Stimulated activated CD4-positive, alpha-beta T cell treated with anti-CD3 and anti-CD28 coated beads, Interleukin-1b, Interleukin-23, amount 100 ng/mL, for 48 hours (primary cell): ENCODE results near the gene SLC46A2.

ENCODE experiments used
- DNase-seq: peaks from one replicate; pipeline ENCODE4 v3.0.0-alpha.2; 2020

The SLC46A2 gene, protein sequence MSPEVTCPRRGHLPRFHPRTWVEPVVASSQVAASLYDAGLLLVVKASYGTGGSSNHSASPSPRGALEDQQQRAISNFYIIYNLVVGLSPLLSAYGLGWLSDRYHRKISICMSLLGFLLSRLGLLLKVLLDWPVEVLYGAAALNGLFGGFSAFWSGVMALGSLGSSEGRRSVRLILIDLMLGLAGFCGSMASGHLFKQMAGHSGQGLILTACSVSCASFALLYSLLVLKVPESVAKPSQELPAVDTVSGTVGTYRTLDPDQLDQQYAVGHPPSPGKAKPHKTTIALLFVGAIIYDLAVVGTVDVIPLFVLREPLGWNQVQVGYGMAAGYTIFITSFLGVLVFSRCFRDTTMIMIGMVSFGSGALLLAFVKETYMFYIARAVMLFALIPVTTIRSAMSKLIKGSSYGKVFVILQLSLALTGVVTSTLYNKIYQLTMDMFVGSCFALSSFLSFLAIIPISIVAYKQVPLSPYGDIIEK

DNA sequence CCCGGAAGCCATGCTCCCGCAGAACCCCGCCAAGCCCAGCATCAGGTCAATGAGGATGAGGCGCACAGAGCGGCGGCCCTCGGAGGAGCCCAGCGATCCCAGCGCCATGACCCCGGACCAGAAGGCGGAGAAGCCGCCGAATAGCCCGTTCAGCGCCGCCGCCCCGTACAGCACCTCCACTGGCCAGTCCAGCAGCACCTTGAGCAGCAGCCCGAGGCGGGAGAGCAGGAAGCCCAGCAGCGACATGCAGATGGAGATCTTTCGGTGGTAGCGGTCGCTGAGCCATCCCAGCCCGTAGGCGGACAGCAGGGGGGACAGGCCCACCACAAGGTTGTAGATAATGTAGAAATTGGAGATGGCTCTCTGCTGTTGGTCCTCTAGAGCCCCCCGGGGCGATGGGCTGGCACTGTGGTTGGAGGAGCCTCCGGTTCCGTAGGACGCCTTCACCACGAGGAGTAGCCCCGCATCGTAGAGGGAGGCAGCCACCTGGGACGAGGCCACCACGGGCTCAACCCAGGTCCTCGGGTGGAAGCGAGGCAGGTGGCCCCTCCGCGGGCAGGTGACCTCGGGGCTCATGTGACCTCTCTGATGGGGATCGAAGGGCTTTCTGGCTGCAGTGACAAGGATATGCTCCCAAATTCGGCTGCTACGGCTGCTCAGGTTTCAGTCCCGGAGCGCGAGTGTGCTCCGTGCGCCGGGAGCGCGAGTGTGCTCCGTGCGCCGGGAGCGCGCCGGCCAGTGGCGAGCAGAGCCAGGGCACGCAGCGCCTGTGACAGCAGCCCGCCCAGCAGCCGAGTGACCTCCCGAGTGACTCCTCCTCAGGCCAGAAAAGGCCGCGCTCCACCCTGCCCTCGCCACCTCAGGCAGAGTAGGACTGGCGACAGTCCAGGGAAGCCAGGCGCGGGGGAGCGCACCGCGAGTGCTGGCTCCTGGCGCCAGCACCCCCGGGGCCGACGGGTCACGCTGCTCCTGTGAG is at the start of gene SLC46A2:
Gene SLC46A2 (minus strand): TSS at position 771 of the 976 bp plus-strand sequence. CDS start 195 bp downstream, at position 576.
- no peak for DNase-seq

DNA sequence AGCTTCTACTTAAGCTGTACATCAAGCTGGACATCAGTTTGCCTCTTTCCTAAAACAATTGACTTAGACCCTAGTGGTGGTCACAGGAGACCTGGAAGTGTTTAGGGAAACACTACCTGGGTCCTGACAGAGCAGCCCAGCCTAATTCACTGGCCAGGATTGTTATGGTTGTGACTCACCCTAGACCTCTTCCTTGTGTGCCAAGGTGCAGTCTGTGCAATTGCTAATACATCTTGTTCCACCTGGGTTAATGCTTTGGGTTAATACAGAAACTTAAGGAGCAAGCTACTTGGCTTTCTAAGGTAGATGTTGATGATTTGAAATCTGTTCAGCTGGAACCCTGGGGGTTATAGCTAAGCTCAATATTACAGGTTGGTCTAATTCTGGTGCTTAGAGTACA is 48.7 kb upstream of the SLC46A2 start:
- DNase-seq, result no peak

DNA sequence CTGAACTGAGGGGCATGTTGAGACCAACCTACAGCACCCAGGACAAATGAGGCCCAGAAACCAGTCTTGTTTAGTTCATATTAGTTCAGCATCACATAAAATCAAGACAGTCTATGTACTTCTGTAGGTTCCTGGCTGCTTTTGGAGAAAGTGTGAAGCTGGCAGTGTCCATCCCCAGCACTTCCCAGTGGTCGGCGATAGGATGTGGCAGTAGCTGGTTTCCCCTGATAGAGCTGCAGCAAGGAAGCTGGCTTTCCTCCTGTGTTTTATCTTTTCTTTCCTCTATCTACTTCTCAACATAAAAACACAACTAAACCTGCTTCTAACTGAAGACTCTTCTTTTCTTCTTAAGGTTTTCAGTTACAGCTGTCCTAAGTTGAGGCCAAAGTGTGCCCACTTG is 43.0 kb upstream of the SLC46A2 start:
- no peak for DNase-seq

DNA sequence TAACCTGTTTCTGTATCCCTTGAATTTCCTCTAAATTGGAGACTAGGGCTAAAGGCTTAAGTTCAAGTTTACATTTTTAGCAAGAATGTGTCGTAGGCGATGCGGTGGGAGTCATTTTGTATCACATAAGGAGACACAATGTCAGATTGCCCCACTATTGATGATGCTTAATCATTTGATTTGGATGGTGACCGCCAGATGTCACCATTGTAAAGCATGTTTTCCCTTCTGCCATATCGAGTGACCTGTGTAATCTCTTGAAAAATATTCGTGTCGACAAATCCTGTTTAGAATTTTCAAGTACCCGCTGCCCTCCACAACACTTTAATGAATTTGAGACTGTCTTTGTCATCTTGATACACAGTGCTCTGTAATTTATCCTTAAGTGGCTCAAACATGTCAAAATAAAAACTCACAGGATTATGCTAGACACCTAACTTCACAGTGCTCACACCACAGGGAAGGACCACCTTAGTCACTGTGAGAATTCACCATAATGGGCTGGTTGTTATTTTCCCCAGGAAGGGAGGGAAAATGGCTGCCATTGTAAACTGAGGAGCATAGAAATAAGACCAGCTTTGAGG is 34.5 kb upstream of the SLC46A2 start:
- DNase-seq, result no peak

DNA sequence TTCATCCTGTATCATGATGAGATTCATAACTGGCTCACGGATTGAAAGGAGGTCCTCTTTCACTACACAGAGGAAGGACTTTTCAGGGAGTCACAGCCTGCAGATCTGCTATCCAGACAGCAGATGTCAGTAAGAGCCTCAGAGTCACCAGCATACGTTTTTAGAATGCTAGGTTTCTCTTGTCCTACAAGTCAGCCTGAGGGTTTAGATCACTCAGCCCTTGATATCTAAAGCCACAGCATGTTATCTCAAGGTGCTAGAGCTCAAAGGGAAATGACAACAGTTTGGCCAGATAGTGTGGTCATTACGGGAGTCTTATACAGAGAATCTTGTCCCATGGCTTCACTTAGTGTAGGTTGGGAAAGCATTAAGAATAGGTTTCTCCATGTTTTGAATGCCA is 30.9 kb upstream of the SLC46A2 start:
- DNase-seq, result no peak

DNA sequence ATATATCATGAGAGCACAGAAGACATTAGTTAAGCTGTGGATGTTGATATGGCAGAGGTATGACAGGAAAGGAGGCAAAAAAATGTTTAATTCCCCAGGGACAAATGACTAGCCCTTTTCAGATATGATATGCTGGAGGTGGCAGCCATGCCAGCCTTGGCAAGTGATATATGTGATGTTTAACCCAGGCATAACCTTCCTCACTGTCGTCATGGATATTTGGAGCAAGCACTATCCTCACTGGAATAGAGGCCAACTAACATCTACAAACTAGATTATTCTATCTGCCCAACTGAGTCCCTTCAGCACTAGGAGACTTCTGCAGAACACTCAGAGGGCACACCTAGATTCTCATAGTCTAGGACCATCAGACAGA is 27.3 kb upstream of the SLC46A2 start:
- no peak for DNase-seq

DNA sequence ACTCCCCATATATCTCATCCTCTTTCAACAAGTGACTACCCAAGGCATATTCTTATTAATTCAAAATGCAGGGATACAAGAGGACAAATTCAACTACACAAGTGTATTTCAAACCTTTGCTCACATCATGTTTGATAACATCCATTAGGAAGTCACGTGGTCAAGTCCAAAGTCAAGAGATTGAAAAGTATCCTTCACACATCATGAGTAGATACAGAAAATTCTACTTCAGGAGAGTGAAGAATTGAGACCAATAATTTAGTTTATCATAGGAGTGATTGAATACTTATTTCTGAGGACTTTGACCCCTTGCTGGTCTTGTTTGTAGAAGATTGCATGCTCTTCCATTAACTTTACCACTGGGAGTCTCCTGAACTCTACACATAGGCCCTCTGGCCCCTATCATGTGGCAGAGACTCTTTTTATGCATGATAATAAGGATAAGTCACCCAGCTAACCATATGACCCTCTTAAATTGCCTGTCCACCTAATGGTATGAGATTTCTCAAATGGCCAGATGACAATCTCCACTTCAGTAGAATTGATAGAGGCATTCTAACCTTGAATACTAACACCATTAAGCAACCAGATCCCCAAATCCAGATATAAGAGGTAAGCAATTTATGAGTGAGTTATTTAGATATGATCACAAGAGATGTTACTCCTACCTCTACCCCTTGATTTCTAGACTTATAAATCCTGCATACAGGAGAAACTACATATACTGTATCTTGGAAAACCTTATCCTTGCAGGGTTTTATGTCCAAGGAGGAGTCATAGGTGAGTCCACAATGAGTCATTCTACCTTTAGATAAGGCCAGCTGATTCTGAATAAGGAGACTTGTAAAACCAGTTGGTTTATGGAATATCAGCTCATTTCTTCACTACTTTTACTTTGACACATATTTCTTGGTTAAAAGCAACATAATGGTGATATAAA is 26.6 kb upstream of the SLC46A2 start:
- DNase-seq, result no peak

DNA sequence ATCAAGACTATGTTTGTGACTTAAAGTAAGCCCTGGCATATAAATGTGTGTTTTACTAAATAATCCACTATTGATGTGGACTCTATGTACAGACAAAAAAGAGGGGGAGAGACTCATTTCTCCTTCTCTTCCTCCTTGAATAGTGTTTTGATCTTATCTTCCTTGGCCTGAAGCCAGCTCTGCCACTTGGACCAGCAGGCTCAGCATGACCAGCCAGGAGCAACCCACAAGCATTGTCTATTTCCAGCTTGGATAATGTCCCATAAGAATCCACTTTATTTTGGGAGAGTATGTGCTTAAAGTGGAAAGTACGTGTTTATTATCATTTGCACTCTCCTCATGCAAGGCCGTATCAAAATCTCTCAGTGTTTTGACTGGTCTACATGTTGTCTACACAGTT is 23.8 kb upstream of the SLC46A2 start:
- no peak for DNase-seq

DNA sequence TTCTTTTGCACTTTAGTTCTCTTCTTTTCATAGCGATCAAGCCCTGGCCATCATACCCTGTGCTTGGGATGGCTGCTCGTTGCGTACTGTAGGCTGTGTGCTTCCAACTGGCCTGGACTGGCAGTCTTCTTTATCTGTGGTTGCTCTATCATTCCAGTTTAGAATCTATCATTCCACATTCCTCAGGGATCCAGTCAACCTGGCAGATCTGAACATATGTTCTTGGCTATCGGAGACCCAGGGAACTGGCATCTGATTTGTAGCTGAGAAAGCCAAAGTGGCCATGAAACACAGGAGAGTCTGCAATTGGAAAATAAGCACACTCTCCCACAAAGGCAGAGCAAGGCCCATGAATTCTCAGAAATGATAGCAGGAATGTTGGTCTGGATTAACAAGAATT is 22.6 kb upstream of the SLC46A2 start:
- no peak for DNase-seq

DNA sequence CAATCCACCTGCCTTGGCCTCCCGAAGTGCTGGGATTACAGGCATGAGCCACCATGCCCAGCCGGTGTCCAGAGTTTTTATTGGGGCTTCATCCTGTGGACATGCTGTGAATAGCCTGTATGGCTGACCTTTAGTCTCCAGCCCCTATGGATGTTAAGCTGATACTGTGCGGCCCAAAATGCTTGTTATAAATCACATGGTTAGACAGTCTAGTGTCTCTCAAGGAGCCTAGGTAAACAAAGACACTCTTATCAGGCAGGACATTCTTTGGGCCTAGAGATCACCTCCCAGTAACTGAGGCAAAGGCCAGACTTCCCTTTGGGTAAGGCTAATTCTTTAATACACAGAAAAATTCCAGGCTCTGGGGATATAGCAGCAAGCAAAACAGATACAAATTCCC is 22.0 kb upstream of the SLC46A2 start:
- DNase-seq, result no peak

DNA sequence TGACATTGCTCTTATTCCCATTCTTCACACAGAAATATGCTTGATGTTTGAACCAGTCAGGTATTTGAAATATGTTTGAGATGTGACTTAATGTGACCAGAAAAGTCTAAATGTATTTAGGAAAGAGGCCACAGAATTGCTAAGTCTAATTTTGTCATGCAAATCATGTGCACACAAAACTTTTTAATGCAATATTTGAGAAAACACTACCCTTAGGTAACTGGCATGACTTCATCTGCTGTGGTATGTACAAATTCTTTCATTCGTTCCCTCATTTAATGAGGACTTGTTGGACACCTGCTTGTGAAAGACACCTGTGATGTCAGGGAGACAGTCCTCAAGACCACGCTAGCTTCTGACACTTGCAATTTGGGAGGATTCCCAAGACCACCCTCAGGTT is 21.1 kb upstream of the SLC46A2 start:
- no peak for DNase-seq

DNA sequence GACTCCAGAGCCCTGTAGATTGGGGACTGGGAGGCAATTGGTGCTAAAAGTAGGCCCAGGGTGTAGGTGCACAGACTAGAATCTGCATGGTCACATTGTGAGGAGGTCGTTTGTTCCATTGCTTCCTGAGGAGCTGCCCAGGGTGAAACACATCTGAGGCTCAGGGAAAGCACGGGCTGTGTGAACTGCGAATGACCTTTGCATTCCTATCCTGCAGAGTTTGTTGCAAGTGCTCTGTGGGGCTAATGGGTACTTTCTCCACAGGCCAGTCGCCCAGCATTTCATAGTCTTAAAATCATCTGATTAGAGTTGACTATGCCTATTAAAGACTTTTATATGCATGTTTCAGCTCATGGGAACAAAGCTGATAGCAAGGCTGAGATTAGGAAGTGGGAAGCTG is 14.4 kb upstream of the SLC46A2 start:
- no peak for DNase-seq

DNA sequence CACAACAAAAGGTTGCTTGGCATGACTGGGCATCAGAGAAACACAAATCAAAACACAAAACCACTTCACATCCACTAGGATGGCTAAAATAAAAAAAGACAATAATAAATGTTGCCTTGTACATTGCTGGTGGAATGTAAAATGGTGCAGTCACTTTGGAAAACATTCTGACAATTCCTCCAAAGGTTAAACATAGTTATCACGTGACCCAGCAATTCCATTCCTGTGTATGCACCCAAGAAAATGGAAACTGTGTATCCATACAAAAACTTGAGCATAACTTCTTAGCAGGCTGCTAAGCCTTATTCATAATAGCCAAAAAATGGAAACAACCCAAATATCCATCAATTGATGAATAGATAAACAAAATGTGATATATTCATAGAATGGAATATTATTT is 10.2 kb upstream of the SLC46A2 start:
- DNase-seq, result no peak

DNA sequence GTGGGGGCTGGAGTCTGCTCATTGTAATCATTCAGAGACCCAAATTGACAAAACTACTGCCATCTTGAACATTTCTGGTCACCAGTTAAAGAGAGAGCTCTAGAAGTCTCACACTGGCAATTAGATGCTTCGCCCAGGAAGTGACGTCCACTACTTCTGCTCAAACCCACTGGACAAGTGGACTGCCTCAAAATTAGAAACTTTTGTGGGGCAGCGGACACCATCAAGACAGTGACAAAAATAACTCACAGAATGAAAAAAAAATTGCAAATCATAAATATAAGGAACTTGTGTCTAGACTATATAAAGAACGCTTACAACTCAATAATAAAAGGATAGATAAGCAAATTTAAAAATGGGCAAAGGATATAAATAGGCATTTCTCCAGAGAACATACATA is 9.8 kb upstream of the SLC46A2 start:
- DNase-seq, result no peak

DNA sequence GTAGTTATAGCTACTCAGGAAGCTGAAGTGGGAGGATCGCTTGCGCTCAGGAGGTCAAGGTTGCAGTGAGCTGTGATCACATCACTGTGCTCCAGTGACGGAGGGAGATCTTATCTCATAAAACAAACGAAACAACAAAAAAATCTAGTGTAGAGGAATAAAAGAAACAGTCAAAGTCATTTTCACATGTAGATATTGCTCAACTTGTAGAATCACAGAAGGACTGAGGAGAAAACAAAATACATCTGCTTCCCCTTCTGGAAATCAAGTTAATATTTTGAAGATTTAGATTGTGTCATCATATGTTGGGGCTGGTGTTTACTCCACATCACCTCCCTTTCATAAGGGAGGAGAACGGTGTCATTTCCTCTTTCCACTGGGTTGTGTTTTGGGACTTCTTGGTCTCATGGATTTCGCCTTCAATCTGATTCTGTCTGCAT is 8.2 kb upstream of the SLC46A2 start:
- DNase-seq, result no peak

DNA sequence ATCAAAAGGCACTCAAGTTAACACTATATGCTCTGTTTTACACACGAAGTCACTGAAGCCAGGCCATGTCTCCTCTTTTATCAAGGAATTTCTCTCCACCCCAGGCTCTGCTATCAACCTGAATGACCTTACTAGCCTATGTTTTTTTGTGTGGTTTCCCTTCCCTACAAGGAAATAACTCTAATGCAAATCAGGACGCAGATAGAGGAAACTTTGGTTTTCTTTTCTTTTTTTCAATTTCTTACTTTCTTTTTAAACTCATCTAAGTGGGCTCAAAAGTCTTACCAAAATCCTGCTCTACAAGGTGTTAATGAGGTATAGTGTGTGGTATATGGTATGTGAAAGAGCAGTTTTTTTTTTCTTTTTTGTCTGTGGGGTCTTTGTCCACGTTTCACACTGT is 5.5 kb upstream of the SLC46A2 start:
- DNase-seq, result no peak

DNA sequence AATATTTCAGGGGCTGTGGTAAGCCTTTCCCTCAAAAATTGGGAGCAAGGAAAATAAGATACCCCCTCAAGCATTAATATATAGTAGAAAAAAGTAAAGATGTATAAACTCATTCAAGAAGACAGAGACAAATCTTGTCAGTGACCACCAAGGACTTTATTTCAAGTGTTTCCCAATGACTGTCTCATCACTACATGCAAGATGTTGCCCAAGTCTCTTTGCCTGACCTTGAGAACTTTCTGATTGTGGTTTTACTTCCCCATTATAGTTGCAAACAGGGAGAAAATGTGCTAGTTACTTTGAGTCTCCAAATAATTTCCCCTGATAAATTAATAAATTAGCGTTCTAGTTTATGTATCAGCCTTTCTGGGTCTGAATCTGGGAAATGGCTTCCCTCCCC is 4.0 kb upstream of the SLC46A2 start:
- no peak for DNase-seq

DNA sequence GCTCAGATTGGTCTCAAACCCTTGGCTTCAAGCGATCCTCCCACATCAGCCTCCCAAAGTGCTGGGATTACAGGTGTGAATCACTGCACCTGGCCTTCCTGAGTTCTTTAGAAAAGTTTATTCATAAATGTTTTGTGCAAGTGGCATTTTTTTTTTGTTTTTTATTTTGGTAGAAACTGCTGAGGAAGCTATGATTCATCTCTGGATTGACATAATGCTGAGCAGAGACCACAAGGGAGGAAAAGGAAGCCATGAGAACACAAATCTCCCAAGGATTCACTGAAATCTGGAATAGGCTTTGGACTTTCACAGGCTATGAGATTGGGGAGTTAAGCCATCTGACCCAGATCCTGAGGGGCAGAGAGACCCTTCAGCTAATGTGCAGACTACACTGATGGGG is 3.4 kb upstream of the SLC46A2 start:
- no peak for DNase-seq

DNA sequence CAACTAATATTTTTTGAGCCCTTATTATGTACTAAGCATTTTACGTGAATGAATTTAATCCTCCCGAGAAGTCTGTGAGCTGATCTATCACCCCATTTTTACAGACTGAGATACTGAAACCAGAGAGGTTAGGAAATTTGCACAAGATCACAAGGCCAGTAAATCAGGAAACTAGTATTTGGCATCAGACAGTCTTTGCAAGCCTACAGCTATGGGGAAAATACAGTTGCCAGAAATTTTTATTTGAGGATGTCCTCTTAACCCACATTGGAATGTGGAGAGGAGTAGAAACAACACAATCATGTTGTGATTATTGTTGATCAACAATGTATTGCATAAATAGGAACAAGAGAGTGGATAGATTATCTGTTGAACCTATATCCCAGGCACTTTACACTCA is 2.3 kb upstream of the SLC46A2 start:
- no peak for DNase-seq

DNA sequence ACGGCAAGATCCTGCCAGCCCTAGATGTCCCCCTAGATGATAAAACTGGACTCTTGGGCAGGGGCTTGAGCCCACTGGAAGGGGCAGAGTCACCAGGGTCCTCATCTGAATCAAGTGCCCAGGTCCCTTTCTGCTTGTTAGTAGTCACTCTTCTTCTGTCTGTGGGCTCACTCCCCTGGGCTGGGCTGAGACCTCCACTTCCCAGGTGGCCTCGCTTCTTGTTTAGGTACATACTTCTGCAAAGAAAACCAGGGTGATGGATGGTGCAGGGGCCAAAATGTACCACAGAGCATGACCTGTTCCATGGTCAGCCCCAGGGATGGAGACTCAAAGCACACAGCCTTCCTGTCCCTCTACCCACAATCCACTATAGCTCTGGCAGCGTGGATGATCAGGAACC is 845 bp upstream of the SLC46A2 start:
- no peak for DNase-seq

DNA sequence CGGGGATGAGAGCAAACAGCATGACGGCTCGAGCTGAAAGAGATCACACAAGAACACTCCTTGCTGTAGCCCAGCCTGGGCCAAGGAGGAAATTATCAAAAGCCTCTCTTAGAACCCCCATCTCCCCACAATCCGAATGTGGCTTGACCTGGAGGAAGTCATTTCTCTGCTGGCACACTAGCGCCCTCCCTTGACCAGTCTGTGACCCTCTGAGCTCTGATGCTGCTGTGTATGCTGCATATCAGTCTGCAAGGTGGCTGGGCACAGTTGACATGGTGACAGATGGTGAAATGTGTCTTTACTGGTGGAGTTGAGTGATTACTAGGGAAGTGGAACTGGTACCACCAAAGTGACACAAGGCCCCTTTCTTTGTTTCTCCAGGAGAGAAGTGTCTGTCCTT is 3.3 kb downstream of the SLC46A2 start:
- no peak for DNase-seq

DNA sequence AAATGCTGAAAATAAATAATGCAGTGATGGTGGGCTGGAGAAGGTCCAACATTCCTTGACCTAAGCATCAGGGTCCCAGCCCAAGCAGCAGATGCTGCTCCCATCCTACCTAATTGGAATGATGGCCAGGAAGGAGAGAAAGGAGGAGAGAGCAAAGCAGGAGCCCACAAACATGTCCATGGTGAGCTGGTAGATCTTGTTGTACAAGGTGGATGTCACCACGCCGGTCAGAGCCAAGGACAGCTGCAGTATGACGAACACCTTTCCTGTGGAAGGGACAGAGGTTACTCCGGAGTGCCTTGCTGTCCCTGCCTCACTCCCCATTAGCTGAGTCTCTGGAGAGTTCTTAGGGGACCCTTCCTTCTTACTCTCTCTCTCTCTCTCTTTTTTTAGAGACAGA is 4.3 kb downstream of the SLC46A2 start:
- no peak for DNase-seq
